Measurements from ENCODE around the gene GMCL2. TPM values are rescaled to one million over a fixed set of nuclear protein-coding genes. Genes with fewer than 3 reads are reported as not detected.

Gene GMCL2
- total and polyA plus RNA-seq, 9 of the 15 experiments (the other 6 are each of a cell fraction or from before 2014, with no cell fraction given): 0.04 TPM; not detected in 8

DNA sequence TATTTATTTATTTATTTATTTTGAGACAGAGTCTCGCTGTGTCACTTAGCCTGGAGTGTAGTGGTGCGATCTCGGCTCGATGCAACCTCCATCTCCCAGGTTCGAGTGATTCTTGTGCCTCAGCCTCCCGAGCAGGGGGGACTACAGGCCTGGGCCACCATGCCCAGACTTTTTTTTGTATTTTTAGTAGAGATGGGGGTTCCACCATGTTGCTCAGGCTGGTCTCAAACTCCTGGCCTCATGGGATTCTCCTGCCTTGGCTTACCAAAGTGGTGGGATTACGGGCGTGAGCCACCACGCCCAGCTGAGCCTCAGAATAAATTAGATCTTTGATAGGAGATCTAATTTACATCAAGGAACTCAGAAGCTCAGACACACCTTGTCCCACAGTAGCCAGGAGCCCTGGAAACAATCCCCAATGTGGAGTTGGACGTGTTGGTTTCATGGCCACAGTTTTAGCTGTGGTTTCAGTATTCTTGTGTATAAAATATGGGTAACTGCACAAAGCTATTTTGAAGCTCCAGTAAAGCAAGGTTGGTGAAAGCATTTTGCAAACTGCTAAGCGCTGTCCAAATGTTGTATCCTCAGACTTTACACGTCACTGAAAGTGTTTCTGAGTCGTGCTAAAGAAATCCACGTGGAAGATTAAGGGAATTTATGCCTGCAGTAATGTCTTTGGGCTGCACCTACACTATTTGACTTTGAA is 14.2 kb upstream of the GMCL2 start:
- ATAC-seq (no peak), DNase-seq (ENCODE audit: extremely low read depth in 1 of 4, low spot score in 3 of 4) (no peak), FAIRE-seq (no peak)
- ChIA-PET POLR2A (interaction anchor here (1.0 to 1.9 kb wide), 2 partner anchors 12 to 85 kb away, joined by 3 to 4 read pairs; no protein-coding TSS in a partner anchor), CTCF (ENCODE audit: low intra/inter-chr PET ratio) (no interaction called here)
- H3K4me1 ChIP-seq (replicated peaks in 1 of 2; ENCODE audit: control insufficient read depth in 2 of 2, insufficient read depth in 2 of 2, low read length in 2 of 2): peaks cover 6 to 11% of the 10 kb centered on the region in 2 experiments; a peak in 4 of 5 replicates
- H3K9ac ChIP-seq (ENCODE audit: insufficient read depth in 1 of 2, low read depth in 2 of 2, low read length in 2 of 2): no peak overlapping the region
- intact Hi-C loops (cut with micrococcal nuclease) (no loop called here), in situ Hi-C loops (cut with MboI) (no loop called here)
- peaks cover 12% of the 10 kb centered on the region for H3K36me3 ChIP-seq (ENCODE audit: control insufficient read depth, insufficient read depth, low read length)
- no peak overlapping the region for H2AFZ ChIP-seq (ENCODE audit: low read depth, low read length)
- WGBS (ENCODE audit: insufficient coverage, low coverage, missing lambda C conversion rate): 72% methylated on average over 10 of the region's 14 CpGs
- BruUV-seq (replicated peaks): no TSS peak
- TF ChIP-seq TAF9B (IDR thresholded peaks at IDR 0.05; ENCODE audit: partially characterized antibody) (no peak), RFX7 (CRISPR knock-in tag; IDR thresholded peaks at IDR 0.05) (no peak), EP300 (IDR thresholded peaks at IDR 0.05; ENCODE audit: low read length) (no peak), ZBTB7A (IDR thresholded peaks at IDR 0.05; ENCODE audit: borderline replicate concordance, control insufficient read depth, low read depth, low read length) (no peak), ZNF175 (CRISPR knock-in tag; IDR thresholded peaks at IDR 0.05; ENCODE audit: low read depth) (no peak), SP2 (IDR thresholded peaks at IDR 0.05; ENCODE audit: extremely low read depth, low read depth, low read length, poor library complexity, severe bottlenecking) (no peak)
- TF ChIP-seq, protein P1, sequence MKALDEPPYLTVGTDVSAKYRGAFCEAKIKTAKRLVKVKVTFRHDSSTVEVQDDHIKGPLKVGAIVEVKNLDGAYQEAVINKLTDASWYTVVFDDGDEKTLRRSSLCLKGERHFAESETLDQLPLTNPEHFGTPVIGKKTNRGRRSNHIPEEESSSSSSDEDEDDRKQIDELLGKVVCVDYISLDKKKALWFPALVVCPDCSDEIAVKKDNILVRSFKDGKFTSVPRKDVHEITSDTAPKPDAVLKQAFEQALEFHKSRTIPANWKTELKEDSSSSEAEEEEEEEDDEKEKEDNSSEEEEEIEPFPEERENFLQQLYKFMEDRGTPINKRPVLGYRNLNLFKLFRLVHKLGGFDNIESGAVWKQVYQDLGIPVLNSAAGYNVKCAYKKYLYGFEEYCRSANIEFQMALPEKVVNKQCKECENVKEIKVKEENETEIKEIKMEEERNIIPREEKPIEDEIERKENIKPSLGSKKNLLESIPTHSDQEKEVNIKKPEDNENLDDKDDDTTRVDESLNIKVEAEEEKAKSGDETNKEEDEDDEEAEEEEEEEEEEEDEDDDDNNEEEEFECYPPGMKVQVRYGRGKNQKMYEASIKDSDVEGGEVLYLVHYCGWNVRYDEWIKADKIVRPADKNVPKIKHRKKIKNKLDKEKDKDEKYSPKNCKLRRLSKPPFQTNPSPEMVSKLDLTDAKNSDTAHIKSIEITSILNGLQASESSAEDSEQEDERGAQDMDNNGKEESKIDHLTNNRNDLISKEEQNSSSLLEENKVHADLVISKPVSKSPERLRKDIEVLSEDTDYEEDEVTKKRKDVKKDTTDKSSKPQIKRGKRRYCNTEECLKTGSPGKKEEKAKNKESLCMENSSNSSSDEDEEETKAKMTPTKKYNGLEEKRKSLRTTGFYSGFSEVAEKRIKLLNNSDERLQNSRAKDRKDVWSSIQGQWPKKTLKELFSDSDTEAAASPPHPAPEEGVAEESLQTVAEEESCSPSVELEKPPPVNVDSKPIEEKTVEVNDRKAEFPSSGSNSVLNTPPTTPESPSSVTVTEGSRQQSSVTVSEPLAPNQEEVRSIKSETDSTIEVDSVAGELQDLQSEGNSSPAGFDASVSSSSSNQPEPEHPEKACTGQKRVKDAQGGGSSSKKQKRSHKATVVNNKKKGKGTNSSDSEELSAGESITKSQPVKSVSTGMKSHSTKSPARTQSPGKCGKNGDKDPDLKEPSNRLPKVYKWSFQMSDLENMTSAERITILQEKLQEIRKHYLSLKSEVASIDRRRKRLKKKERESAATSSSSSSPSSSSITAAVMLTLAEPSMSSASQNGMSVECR (CRISPR knock-in tag; IDR thresholded peaks at IDR 0.05): no peak
- no peak overlapping the region for H3K4me2 ChIP-seq (ENCODE audit: insufficient read depth, low read length)
- H3K79me2 ChIP-seq (ENCODE audit: control insufficient read depth, insufficient read depth, low read length): peaks cover 34% of the 10 kb centered on the region
- H3K9me1 ChIP-seq (ENCODE audit: control insufficient read depth, insufficient read depth, low read length): no peaks in the 10 kb centered on the region
- peaks cover 15% of the 10 kb centered on the region for H4K20me1 ChIP-seq (replicated peaks; ENCODE audit: control insufficient read depth, insufficient read depth, low read length)
- H3K27me3 ChIP-seq (ENCODE audit: control insufficient read depth in 2 of 2, insufficient read depth in 2 of 2, low read length in 2 of 2): no peaks in the 10 kb centered on the region
- H3K9me3 ChIP-seq (replicated peaks; ENCODE audit: control insufficient read depth, insufficient read depth, low read depth, low read length): no peaks in the 10 kb centered on the region
- H3K4me3 ChIP-seq: no peak overlapping the region
- no peak overlapping the region for H3K27ac ChIP-seq (ENCODE audit: extremely low read depth, low read depth, low read length)

Measured in K562 (cell line).